OCI-LY7 (cell line): ENCODE measurements around the gene ROMO1. TPM values are rescaled to one million over a fixed set of nuclear protein-coding genes. Genes with fewer than 3 reads are reported as not detected.

Source experiments
- BruUV-seq: library from RNA; stranded (reverse); fragments of 400-500 nt; replicated peaks from 2 replicates; lab custom pipeline; 2021; lab: Mats Ljungman, UMichigan
- CTCF ChIA-PET: fragments of 300-600 bp; sonication (Branson Sonifier 250); formaldehyde crosslinking; loops from one replicate; lab custom pipeline; 2022; ENCODE audit warnings: antibody characterized with exemption; ENCODE audit not compliant: unreplicated experiment; lab: Charles Lee
- POLR2A ChIA-PET: fragments of 300-600 bp; sonication (Branson Sonifier 250); formaldehyde crosslinking; loops from one replicate; lab custom pipeline; 2022; ENCODE audit warnings: antibody characterized with exemption; lab: Charles Lee
- DNase-seq: peaks from one replicate; pipeline ENCODE4 v3.0.0-alpha.2; 2015; ENCODE audit warnings: low spot score
- H2AFZ ChIP-seq: fragments of 200-600 bp; sonication (generic), shearing (Covaris generic); 2 replicates; pipeline ENCODE4 v1.6.1; 2014; ENCODE audit warnings: mild to moderate bottlenecking, antibody characterized with exemption, low read length, moderate library complexity
- H3K27ac ChIP-seq: fragments of 200-600 bp; sonication (generic); 2 replicates; pipeline ENCODE4 v1.5.1; 2014; ENCODE audit warnings: mixed run types, low read depth, mild to moderate bottlenecking, moderate library complexity, low read length, inconsistent platforms; ENCODE audit not compliant: poor library complexity, severe bottlenecking
- H3K36me3 ChIP-seq: fragments of 200-600 bp; sonication (generic); 2 replicates; pipeline ENCODE4 v1.6.1; 2014; ENCODE audit warnings: mild to moderate bottlenecking, antibody characterized with exemption, low read length, moderate library complexity, mixed read lengths; ENCODE audit not compliant: insufficient read depth
- H3K4me1 ChIP-seq: fragments of 200-600 bp; sonication (generic); 2 replicates; pipeline ENCODE4 v1.5.1; 2014; ENCODE audit warnings: mild to moderate bottlenecking, low read length; ENCODE audit not compliant: insufficient read depth, poor library complexity, severe bottlenecking
- H3K4me2 ChIP-seq: fragments of 200-600 bp; sonication (generic); 2 replicates; pipeline ENCODE4 v1.6.1; 2014; ENCODE audit warnings: mild to moderate bottlenecking, low read length
- H3K4me3 ChIP-seq: fragments of 200-600 bp; sonication (generic); 2 replicates; pipeline ENCODE4 v1.5.1; 2014; ENCODE audit warnings: mild to moderate bottlenecking, low read depth, low read length; ENCODE audit not compliant: poor library complexity, severe bottlenecking
- H3K79me2 ChIP-seq: fragments of 200-600 bp; sonication (generic); 2 replicates; pipeline ENCODE4 v1.6.1; 2016; ENCODE audit warnings: low read depth, mild to moderate bottlenecking, low read length, moderate library complexity, mixed read lengths; ENCODE audit not compliant: insufficient read depth
- H3K9me2 ChIP-seq: fragments of 200-600 bp; sonication (generic); 2 replicates; pipeline ENCODE4 v1.6.1; 2016; ENCODE audit warnings: mild to moderate bottlenecking, low read length, mixed read lengths; ENCODE audit not compliant: insufficient read depth
- H3K9me3 ChIP-seq: fragments of 200-600 bp; sonication (generic); 2 replicates; pipeline ENCODE4 v1.6.1; 2014; ENCODE audit warnings: mild to moderate bottlenecking, mixed run types, low read length, mixed read lengths
- H4K20me1 ChIP-seq: fragments of 200-600 bp; sonication (generic); 2 replicates; pipeline ENCODE4 v1.6.1; 2014; ENCODE audit warnings: mild to moderate bottlenecking, antibody characterized with exemption, low read length, moderate library complexity, mixed read lengths; ENCODE audit not compliant: insufficient read depth
- EZH2phosphoT487 ChIP-seq: fragments of 200-600 bp; sonication (generic); IDR thresholded peaks from 2 replicates; pipeline ENCODE4 v1.6.1; 2018; ENCODE audit warnings: low read depth, borderline replicate concordance, mild to moderate bottlenecking, mixed run types, antibody characterized with exemption, low read length, moderate library complexity, mixed read lengths
- intact Hi-C: fragments of 100-400 bp; cut with micrococcal nuclease; formaldehyde crosslinking; loops from one replicate; pipeline ENCODE4 v1.10.0; 2022; ENCODE audit not compliant: unreplicated experiment
- total RNA-seq, 2 experiments: library from RNA; depleted of rRNA in 1 of 2; stranded (reverse); fragments of >200 nt in 1 of 2; shearing (Covaris generic) in 1 of 2; gene quantifications; 2 replicates each; pipeline ENCODE4 v1.2.3, GENCODE V29; 2014 to 2022
- TF ChIP-seq, protein P1 (sequence below): fragments of 200-600 bp; sonication (generic); conservative IDR thresholded peaks from 2 replicates; pipeline ENCODE4 v1.5.1; 2014; ENCODE audit warnings: mild to moderate bottlenecking, antibody characterized with exemption, low read length, moderate library complexity, mixed read lengths

ROMO1 gene
- total RNA-seq, 2 experiments from 2014 or later = 164 to 393 TPM

DNA sequence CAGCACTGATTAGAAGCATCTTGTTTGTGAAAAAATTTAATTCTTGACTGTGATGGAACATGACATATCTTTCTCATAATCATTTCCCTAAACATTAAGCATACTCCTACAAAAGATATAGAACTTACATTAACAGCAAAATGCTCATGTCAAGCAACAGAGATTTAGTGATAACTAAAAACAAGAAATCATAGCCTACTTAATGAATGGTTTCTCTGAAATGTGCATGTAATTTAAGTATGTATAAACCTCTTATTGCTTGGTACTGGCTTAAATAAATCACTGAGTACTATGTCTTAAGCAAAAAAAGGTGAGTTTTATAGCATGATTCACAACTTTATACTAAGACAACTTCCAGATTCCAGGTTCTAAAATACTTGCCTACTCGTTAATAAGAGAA lies 9.3 kb downstream of the ROMO1 start:
- ChIA-PET POLR2A (interaction anchor here (0.7 to 1.6 kb wide), 4 partner anchors 8 to 117 kb away, joined by 3 to 5 read pairs (median 4); no protein-coding TSS in a partner anchor), CTCF (no interaction called here)
- H3K4me2 ChIP-seq = no peak overlapping the region
- H3K79me2 ChIP-seq = peaks cover 71% of the 10 kb centered on the region
- no peak for DNase-seq
- no peaks in the 10 kb centered on the region for H3K9me2 ChIP-seq
- no peak overlapping the region for H3K4me3 ChIP-seq
- no peak for TF ChIP-seq EZH2phosphoT487
- TF ChIP-seq, protein P1, sequence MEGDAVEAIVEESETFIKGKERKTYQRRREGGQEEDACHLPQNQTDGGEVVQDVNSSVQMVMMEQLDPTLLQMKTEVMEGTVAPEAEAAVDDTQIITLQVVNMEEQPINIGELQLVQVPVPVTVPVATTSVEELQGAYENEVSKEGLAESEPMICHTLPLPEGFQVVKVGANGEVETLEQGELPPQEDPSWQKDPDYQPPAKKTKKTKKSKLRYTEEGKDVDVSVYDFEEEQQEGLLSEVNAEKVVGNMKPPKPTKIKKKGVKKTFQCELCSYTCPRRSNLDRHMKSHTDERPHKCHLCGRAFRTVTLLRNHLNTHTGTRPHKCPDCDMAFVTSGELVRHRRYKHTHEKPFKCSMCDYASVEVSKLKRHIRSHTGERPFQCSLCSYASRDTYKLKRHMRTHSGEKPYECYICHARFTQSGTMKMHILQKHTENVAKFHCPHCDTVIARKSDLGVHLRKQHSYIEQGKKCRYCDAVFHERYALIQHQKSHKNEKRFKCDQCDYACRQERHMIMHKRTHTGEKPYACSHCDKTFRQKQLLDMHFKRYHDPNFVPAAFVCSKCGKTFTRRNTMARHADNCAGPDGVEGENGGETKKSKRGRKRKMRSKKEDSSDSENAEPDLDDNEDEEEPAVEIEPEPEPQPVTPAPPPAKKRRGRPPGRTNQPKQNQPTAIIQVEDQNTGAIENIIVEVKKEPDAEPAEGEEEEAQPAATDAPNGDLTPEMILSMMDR = no peak
- BruUV-seq = TSS peak; percentile 5
- peaks cover 34% of the 10 kb centered on the region for H4K20me1 ChIP-seq
- H3K36me3 ChIP-seq = peaks cover 99% of the 10 kb centered on the region
- no peak overlapping the region for H2AFZ ChIP-seq
- intact Hi-C loops = no loop called here
- no peaks in the 10 kb centered on the region for H3K9me3 ChIP-seq
- no peaks in the 10 kb centered on the region for H3K4me1 ChIP-seq
- H3K27ac ChIP-seq = no peak overlapping the region

DNA sequence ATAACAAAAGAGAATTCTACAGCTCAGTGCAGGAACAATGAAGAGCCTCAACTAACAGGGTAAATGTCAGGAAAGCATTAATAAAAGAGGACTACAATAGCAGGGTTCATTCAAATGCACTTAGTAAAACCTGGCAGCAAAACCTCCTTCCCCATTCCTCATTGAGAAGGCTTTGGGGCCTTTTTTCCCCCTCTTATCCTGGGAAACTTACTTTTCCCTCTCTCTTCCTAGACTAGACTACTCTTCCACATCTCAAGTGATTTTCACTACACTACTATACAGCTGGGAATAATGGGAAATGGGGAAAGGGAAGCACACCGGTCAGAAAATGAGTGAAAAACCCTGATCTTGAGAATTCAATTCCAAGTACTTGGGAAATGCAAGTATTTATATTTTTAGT lies 10.1 kb downstream of the ROMO1 start:
- peaks cover 79% of the 10 kb centered on the region for H3K79me2 ChIP-seq
- H3K4me3 ChIP-seq = no peak overlapping the region
- BruUV-seq = no TSS peak
- peaks cover 36% of the 10 kb centered on the region for H4K20me1 ChIP-seq
- H2AFZ ChIP-seq = no peak overlapping the region
- no peak for DNase-seq
- no peak for TF ChIP-seq EZH2phosphoT487
- TF ChIP-seq, protein P1 = no peak
- intact Hi-C loops = no loop called here
- no peaks in the 10 kb centered on the region for H3K9me3 ChIP-seq
- CTCF ChIA-PET = no interaction called here
- POLR2A ChIA-PET = interaction anchor here (0.6 to 1.4 kb wide), 3 partner anchors 9 to 169 kb away, joined by 3 to 4 read pairs (median 3); no protein-coding TSS in a partner anchor
- H3K4me1 ChIP-seq = no peaks in the 10 kb centered on the region
- H3K36me3 ChIP-seq = peaks cover 99% of the 10 kb centered on the region
- no peak overlapping the region for H3K4me2 ChIP-seq
- H3K9me2 ChIP-seq = no peaks in the 10 kb centered on the region
- no peak overlapping the region for H3K27ac ChIP-seq

GRCh38 chr20:35710039-35710438 lies 10.8 kb downstream of the ROMO1 start:
- DNase-seq = no peak
- Histone ChIP-seq H2AFZ (no peak overlapping the region), H3K4me1 (no peaks in the 10 kb centered on the region), H3K9me2 (no peaks in the 10 kb centered on the region), H3K9me3 (no peaks in the 10 kb centered on the region), H4K20me1 (peaks cover 36% of the 10 kb centered on the region), H3K4me3 (no peak overlapping the region), H3K4me2 (no peak overlapping the region), H3K27ac (no peak overlapping the region), H3K79me2 (peaks cover 86% of the 10 kb centered on the region), H3K36me3 (peaks cover 99% of the 10 kb centered on the region)
- POLR2A ChIA-PET = interaction anchor here (1.0 to 1.4 kb wide), 2 partner anchors 10 to 170 kb away, joined by 3 to 4 read pairs; no protein-coding TSS in a partner anchor
- intact Hi-C loops = loop anchor here (2.0 kb wide), 1 partner anchor 17 kb away; no protein-coding TSS in a partner anchor
- TSS peak; percentile 1 for BruUV-seq
- CTCF ChIA-PET = interaction anchor here (0.5 to 0.6 kb wide), 2 partner anchors 8 to 269 kb away, joined by 3 to 4 read pairs; no protein-coding TSS in a partner anchor
- TF ChIP-seq, protein P1 = no peak
